DND-41 (cell line): Measurements from ENCODE around the gene FLT3.

Source experiments
- EZH2 ChIP-seq: IDR thresholded peaks from 3 replicates; pipeline ENCODE4 v1.6.1; 2012; ENCODE audit warnings: borderline replicate concordance, low read depth, mild to moderate bottlenecking, moderate library complexity, low read length, inconsistent platforms; ENCODE audit not compliant: severe bottlenecking
- TF ChIP-seq, protein P1 (sequence below): IDR thresholded peaks from 2 replicates; pipeline ENCODE4 v1.5.1; 2012; ENCODE audit warnings: borderline replicate concordance, low read length, moderate library complexity, mild to moderate bottlenecking; ENCODE audit not compliant: poor library complexity, severe bottlenecking; ENCODE audit errors: extremely low read depth

GRCh38 chr13:28056970-28057712 is 43.2 kb downstream of the FLT3 start:
- TF ChIP-seq, protein P1, sequence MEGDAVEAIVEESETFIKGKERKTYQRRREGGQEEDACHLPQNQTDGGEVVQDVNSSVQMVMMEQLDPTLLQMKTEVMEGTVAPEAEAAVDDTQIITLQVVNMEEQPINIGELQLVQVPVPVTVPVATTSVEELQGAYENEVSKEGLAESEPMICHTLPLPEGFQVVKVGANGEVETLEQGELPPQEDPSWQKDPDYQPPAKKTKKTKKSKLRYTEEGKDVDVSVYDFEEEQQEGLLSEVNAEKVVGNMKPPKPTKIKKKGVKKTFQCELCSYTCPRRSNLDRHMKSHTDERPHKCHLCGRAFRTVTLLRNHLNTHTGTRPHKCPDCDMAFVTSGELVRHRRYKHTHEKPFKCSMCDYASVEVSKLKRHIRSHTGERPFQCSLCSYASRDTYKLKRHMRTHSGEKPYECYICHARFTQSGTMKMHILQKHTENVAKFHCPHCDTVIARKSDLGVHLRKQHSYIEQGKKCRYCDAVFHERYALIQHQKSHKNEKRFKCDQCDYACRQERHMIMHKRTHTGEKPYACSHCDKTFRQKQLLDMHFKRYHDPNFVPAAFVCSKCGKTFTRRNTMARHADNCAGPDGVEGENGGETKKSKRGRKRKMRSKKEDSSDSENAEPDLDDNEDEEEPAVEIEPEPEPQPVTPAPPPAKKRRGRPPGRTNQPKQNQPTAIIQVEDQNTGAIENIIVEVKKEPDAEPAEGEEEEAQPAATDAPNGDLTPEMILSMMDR, result no peak
- no peak for TF ChIP-seq EZH2
